GM12864 (cell line): ENCODE results near the gene ZBTB25.

ENCODE experiments used
- DNase-seq: peaks from one replicate; pipeline ENCODE4 v3.0.0-alpha.2; 2011; ENCODE audit warnings: low read depth
- H3K4me3 ChIP-seq: 2 replicates; pipeline ENCODE4 v1.5.1; 2011; ENCODE audit warnings: mild to moderate bottlenecking, low read depth, low read length, control low read depth
- CTCF ChIP-seq: IDR thresholded peaks from 2 replicates; pipeline ENCODE4 v1.5.1; 2011; ENCODE audit warnings: low read depth, mild to moderate bottlenecking, moderate library complexity, low read length, control low read depth, inconsistent platforms; ENCODE audit errors: missing control alignments

ZBTB25 gene

DNA sequence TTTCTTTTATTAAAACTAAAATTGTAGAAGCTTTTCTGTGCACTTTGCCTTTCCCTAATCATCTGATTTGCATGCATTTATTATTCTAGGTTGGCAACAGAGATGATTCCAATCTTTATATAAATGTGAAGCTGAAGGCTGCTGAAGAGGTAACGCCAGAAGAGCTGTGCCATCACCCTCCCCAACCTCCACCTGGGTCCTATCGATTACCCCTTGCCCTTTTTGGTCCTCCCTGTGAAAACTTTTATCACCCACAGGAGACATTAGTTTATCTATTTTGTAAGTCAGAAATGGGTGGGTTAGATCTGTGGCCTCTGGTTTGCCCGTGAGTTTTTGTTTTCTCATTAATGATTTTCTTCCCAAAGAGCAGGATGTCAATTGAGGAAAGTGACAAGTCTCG, 92.6 kb downstream of the ZBTB25 start:
- DNase-seq, result no peak
- no peak for TF ChIP-seq CTCF
- no peak overlapping the region for H3K4me3 ChIP-seq

- DNase-seq, result no peak
- no peak for TF ChIP-seq CTCF
These were observed 93.4 kb downstream of the ZBTB25 start for GRCh38 chr14:64410084-64410774.

GRCh38 chr14:64409126-64409920, 94.3 kb downstream of the ZBTB25 start:
- no peak for DNase-seq
- no peak overlapping the region for H3K4me3 ChIP-seq
- TF ChIP-seq CTCF, result no peak

More at GRCh38 chr14:64410084-64410774, 93.4 kb downstream of the ZBTB25 start:
- H3K4me3 ChIP-seq, result no peak overlapping the region

DNA sequence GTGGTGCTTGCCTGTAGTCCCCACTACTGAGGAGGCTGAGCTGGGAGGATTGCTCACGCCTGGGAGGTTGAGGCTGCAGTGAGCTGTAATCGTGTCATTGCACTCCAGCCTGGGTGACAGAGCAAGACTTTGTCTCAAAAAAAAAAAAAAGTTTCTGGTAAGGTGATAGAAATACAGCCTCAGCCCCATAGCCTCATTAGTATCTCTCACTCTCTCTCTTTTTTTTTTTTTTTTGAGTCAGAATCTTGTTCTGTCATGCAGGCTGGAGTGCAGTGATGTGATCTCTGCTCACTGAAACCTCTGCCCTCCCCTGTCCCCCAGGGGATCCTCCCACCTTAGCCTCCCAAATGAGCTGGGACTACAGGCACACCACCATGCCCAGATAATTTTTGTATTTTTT, 96.3 kb downstream of the ZBTB25 start:
- no peak for DNase-seq
- H3K4me3 ChIP-seq, result peak overlapping the region; percentile 14; the same call in 1 of the 2 replicates
- no peak for TF ChIP-seq CTCF

- H3K4me3 ChIP-seq, result no peak overlapping the region
- no peak for DNase-seq
- no peak for TF ChIP-seq CTCF
These were observed 98.3 kb downstream of the ZBTB25 start for GRCh38 chr14:64405295-64405694.

DNA sequence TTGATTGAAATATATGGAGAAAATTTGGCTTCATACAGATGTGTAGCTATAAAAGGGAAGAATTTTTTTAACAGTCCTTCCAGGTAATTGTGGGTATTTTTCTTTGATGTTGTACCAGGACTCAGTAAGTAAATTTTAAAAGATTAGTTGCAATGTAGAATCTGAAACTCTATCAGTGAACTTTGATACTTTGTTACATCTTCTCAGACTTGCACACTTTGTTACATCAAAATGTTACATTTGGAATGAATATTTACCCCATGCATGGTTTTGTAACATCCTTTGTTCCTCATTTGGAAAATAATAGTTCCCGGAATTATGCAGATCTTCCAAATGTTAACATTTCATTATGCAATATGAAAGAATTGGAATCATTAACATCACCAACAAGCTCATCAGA, 101.7 kb downstream of the ZBTB25 start:
- H3K4me3 ChIP-seq, result no peak overlapping the region
- no peak for DNase-seq
- no peak for TF ChIP-seq CTCF
